Measurements from ENCODE around the gene ZNF608.

The ZNF608 gene

DNA sequence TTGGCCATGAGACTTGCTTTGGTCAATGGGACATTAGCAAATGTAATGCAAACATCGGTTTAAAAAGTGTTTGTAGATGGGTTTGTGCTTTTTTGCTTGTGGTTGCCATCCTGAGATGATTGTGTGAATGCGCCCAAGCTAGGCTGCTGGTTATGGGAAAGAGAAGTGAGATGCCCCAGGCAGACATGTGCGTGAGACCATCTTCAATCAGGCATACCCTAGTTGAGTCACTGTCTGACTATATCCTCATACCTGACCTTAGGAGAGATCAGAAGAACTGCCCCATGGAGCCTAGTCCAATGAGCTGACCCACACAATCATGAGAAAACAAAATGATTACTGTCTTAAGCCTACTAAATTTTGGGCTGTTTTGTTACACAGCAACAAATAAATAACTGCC lies 36.8 kb upstream of the ZNF608 start:
- no peak for DNase-seq (ENCODE audit: low read depth)
- H3K4me3 ChIP-seq (ENCODE audit: low read length), result no peak overlapping the region
- TF ChIP-seq, protein P1, sequence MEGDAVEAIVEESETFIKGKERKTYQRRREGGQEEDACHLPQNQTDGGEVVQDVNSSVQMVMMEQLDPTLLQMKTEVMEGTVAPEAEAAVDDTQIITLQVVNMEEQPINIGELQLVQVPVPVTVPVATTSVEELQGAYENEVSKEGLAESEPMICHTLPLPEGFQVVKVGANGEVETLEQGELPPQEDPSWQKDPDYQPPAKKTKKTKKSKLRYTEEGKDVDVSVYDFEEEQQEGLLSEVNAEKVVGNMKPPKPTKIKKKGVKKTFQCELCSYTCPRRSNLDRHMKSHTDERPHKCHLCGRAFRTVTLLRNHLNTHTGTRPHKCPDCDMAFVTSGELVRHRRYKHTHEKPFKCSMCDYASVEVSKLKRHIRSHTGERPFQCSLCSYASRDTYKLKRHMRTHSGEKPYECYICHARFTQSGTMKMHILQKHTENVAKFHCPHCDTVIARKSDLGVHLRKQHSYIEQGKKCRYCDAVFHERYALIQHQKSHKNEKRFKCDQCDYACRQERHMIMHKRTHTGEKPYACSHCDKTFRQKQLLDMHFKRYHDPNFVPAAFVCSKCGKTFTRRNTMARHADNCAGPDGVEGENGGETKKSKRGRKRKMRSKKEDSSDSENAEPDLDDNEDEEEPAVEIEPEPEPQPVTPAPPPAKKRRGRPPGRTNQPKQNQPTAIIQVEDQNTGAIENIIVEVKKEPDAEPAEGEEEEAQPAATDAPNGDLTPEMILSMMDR (conservative IDR thresholded peaks at IDR 0.05; ENCODE audit: low read depth, low read length), result no peak

DNA sequence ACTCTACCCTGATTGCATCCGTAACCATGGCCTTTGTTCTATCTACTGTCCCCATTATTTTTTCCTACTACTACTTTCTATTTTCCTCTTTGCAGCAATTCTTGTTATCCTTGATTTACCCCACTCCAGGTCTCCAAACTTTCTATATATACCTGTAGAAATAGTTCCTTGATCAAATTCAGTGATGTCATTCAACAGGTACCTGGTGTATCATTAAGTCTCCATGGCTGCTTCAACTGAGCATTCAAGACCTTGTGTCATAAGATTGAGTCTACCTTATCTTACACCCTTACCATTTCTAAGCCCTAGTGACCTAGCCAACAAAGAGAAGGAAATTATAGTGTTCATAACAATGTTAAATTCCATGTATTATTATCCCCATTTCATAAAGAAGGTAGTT lies 35.8 kb upstream of the ZNF608 start:
- no peak overlapping the region for H3K4me3 ChIP-seq (ENCODE audit: low read length)
- TF ChIP-seq, protein P1 (conservative IDR thresholded peaks at IDR 0.05; ENCODE audit: low read depth, low read length), result no peak
- no peak for DNase-seq (ENCODE audit: low read depth)

DNA sequence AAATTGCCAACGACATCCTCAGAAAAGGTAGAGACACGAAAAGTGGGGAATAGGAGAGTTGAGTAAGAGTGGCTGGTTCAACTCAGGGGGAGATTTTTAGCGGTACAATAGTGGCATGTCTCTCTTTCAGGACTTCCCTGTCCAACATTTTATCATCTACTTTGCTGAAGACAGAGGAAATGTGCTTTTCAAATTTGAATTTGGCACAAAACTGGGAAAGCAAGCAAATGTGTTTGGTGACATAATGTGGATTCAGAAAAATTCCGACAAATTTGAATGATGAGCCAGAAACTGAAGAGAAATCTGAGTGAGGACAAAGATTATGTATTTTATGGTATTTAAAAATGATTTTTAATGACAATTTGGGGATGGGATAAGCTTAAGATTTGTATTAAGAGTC lies 33.6 kb upstream of the ZNF608 start:
- H3K4me3 ChIP-seq (ENCODE audit: low read length), result no peak overlapping the region
- no peak for DNase-seq (ENCODE audit: low read depth)
- TF ChIP-seq, protein P1 (conservative IDR thresholded peaks at IDR 0.05; ENCODE audit: low read depth, low read length), result no peak

DNA sequence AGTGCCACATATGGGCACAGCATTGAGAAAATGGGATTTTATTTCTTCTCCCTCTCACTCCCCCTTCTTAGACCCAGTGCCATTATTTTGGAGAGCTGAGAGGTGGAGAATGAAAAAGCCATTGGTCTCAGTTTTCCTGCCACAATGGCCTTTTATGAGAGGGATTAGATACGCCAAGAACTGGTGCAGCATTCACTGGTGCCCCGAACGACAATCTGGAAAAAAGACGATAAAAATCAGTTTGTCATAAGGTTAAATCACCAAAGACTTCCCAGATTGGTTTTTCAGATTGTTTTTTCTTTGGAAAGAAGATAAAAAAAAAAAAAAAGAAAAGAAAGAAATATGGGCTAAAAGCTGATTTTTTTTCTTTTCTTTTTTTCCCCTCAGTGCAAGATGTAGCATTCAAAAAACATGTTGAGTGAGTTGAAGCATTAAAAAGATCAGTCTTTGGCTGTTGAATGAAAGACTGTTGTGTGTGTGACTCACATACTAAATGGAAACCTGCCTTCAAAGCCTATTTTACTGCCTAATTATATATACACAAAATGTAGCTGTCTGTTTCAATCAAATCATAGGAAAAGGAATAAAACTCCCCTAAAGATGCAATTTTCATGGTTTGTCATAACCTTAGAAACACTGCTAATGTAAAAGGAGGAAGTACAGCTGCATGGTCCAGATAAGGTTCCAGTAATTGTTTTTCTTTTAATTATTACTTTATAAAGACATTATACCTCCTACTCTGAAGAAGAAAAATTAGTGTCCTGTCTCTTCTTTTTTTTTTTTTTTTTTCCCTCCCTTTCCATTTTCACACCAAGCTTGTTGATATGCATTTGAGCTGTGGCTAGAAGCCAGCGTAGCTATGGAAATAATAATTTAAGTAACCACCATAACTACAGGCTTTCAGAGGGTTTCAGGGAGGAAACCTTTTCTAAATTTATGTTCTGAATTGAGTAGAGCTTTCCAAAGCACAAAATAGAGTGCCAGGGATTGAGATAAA lies 27.2 kb upstream of the ZNF608 start:
- no peak overlapping the region for H3K4me3 ChIP-seq (ENCODE audit: low read length)
- peak; percentile 78 for DNase-seq (ENCODE audit: low read depth)
- TF ChIP-seq, protein P1 (conservative IDR thresholded peaks at IDR 0.05; ENCODE audit: low read depth, low read length), result no peak

DNA sequence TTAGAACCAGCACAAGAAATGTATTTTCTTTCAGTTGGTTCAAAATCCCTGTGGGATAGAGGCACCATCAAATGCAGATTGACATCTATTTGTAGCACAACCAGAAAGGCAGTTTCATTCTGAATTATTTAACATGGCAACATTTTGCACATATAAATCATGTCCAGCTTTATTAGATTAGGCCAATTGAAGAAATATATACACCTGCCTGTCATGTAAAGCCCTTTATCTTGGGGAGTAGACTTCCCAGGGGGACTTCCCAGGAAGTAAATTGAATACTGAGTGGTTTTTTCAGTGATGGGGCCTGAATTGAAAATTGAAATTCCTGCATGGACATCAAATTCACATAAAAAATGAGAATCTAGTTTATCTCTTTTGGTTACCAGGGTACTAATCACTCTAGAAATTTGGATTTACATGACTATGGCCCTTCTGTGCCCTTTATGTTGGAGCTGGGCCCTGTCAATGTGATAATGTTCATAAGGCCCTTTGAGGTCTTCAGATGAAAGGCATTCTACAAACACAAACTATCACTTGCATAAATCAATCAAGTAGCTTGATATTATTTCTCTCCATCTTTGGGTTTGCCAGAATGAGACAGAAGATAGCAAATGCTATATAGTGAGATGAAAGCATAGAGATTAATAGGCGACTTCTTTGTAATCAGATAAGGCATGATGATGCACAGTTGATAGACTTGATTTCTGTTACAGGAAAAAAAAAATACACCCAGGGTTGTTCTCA lies 26.2 kb upstream of the ZNF608 start:
- H3K4me3 ChIP-seq (ENCODE audit: low read length), result no peak overlapping the region
- DNase-seq (ENCODE audit: low read depth), result no peak
- TF ChIP-seq, protein P1 (conservative IDR thresholded peaks at IDR 0.05; ENCODE audit: low read depth, low read length), result no peak

DNA sequence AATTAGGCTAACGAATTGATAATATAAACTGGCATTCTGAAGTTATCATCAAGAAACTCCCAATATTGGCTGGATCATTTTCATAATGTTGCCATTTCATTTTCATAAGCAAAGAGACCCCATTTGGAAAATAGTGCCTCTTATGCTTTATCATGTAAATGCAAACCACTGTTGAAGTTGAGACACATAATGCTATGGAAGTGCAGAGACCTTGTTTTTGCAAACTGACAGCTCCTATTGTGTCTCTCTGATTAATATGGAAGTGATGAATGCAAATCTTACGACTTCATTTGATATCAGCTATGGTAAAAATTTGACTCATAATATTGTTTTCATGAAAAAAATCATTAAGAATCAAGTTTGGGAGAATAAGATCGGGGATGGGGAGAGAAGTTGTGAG lies 25.3 kb upstream of the ZNF608 start:
- DNase-seq (ENCODE audit: low read depth), result no peak
- no peak overlapping the region for H3K4me3 ChIP-seq (ENCODE audit: low read length)
- TF ChIP-seq, protein P1 (conservative IDR thresholded peaks at IDR 0.05; ENCODE audit: low read depth, low read length), result no peak

Data from retinal pigment epithelial cell (primary cell).